Inflammatory macrophage treated with lipopolysaccharide for 1 hour (primary cell): ENCODE measurements around the gene TREML4.

Experiments used
- DNase-seq, 2 donors: peaks; one replicate each; pipeline ENCODE4 v3.0.0-alpha.2; 2020 to 2022

TREML4 gene

GRCh38 chr6:41288030-41288753 lies 60.0 kb downstream of the TREML4 start:
- DNase-seq: peak; percentile 28 to 36
